ENCODE measurements around the gene NTM. TPM values are rescaled to one million over a fixed set of nuclear protein-coding genes. Genes with fewer than 3 reads are reported as not detected.
A peak's percentile ranks its signal among the peaks of the same experiment; 100 is the strongest.

Gene NTM
- total RNA-seq, 1 experiment from 2014 or later = 16.4 TPM

- DNase-seq (ENCODE audit: low spot score) = peak; percentile 79
- H3K9me3 Mint-ChIP-seq = no peaks in the 10 kb centered on the region
- ATAC-seq = peak; percentile 69
- no peak overlapping the region for H3K4me3 Mint-ChIP-seq
- peak; percentile 41 for TF ChIP-seq CTCF (IDR thresholded peaks at IDR 0.05)
- TF ChIP-seq JAZF1 (CRISPR knock-in tag; IDR thresholded peaks at IDR 0.05) = no peak
- H3K27ac Mint-ChIP-seq = peak overlapping the region; percentile 69
- no peaks in the 10 kb centered on the region for H3K36me3 Mint-ChIP-seq
- peaks cover 63% of the 10 kb centered on the region for H3K4me1 Mint-ChIP-seq
- ChIA-PET POLR2A (no interaction called here), CTCF (interaction anchor here (0.6 to 7.2 kb wide), 61 partner anchors 9 to 1074 kb away, joined by 3 to 142 read pairs (median 5); no protein-coding TSS in a partner anchor)
- no peaks in the 10 kb centered on the region for H3K27me3 Mint-ChIP-seq (ENCODE audit: low read depth)
Measured at GRCh38 chr11:131867457-131868257, 497.2 kb downstream of the NTM start.

GRCh38 chr11:131868629-131869507, 498.5 kb downstream of the NTM start:
- peaks cover 60% of the 10 kb centered on the region for H3K4me1 Mint-ChIP-seq
- ATAC-seq (no peak), DNase-seq (ENCODE audit: low spot score) (no peak)
- H3K9me3 Mint-ChIP-seq = no peaks in the 10 kb centered on the region
- H3K4me3 Mint-ChIP-seq = no peak overlapping the region
- ChIA-PET CTCF (interaction anchor here (0.7 to 7.2 kb wide), 41 partner anchors 11 to 444 kb away, joined by 3 to 142 read pairs (median 6); no protein-coding TSS in a partner anchor), POLR2A (interaction anchor here (0.7 to 1.6 kb wide), 2 partner anchors 36 to 42 kb away, joined by 5 to 7 read pairs; no protein-coding TSS in a partner anchor)
- no peaks in the 10 kb centered on the region for H3K36me3 Mint-ChIP-seq
- H3K27me3 Mint-ChIP-seq (ENCODE audit: low read depth) = no peaks in the 10 kb centered on the region
- H3K27ac Mint-ChIP-seq = peak overlapping the region; percentile 17; the same call in 1 of the 2 replicates
- TF ChIP-seq ZNF121 (CRISPR knock-in tag; IDR thresholded peaks at IDR 0.05) = no peak
- no peak for TF ChIP-seq ELF4 (CRISPR knock-in tag; IDR thresholded peaks at IDR 0.05; ENCODE audit: low read depth)
- no peak for TF ChIP-seq IRF2 (CRISPR knock-in tag; IDR thresholded peaks at IDR 0.05; ENCODE audit: borderline replicate concordance, low read depth)
- no peak for TF ChIP-seq TEAD1 (CRISPR knock-in tag; IDR thresholded peaks at IDR 0.05)
- no peak for TF ChIP-seq GABPB1 (CRISPR knock-in tag; IDR thresholded peaks at IDR 0.05)
- TF ChIP-seq ZNF281 (CRISPR knock-in tag; IDR thresholded peaks at IDR 0.05) = no peak
- no peak for TF ChIP-seq CDX4 (CRISPR knock-in tag; IDR thresholded peaks at IDR 0.05; ENCODE audit: borderline replicate concordance)
- no peak for TF ChIP-seq NFYB (CRISPR knock-in tag; conservative IDR thresholded peaks at IDR 0.05; ENCODE audit: low read depth)
- TF ChIP-seq E2F4 (CRISPR knock-in tag; IDR thresholded peaks at IDR 0.05; ENCODE audit: borderline replicate concordance, low read depth) = no peak
- TF ChIP-seq FOXP1 (CRISPR knock-in tag; IDR thresholded peaks at IDR 0.05; ENCODE audit: borderline replicate concordance) = no peak
- TF ChIP-seq GRHL2 (CRISPR knock-in tag; IDR thresholded peaks at IDR 0.05; ENCODE audit: insufficient replicate concordance, severe bottlenecking) = no peak
- TF ChIP-seq NFE2L1 (CRISPR knock-in tag; IDR thresholded peaks at IDR 0.05) = no peak
- TF ChIP-seq AFF4 (CRISPR knock-in tag; IDR thresholded peaks at IDR 0.05; ENCODE audit: borderline replicate concordance) = no peak
- TF ChIP-seq ZNF396 (CRISPR knock-in tag; IDR thresholded peaks at IDR 0.05; ENCODE audit: borderline replicate concordance) = no peak
- TF ChIP-seq SOX15 (CRISPR knock-in tag; IDR thresholded peaks at IDR 0.05) = no peak
